NCI-H774 (cell line): Measurements from ENCODE around the gene ATPAF1.
"Not testable (repeated sequence)": the region's sequence is repeated elsewhere in the genome, so short reads cannot be mapped to it uniquely, and the experiment has no call there.

Experiments
- DNase-seq: peaks from one replicate; lab custom pipeline; 2025; lab: John Stamatoyannopoulos, UW

Gene ATPAF1

DNA sequence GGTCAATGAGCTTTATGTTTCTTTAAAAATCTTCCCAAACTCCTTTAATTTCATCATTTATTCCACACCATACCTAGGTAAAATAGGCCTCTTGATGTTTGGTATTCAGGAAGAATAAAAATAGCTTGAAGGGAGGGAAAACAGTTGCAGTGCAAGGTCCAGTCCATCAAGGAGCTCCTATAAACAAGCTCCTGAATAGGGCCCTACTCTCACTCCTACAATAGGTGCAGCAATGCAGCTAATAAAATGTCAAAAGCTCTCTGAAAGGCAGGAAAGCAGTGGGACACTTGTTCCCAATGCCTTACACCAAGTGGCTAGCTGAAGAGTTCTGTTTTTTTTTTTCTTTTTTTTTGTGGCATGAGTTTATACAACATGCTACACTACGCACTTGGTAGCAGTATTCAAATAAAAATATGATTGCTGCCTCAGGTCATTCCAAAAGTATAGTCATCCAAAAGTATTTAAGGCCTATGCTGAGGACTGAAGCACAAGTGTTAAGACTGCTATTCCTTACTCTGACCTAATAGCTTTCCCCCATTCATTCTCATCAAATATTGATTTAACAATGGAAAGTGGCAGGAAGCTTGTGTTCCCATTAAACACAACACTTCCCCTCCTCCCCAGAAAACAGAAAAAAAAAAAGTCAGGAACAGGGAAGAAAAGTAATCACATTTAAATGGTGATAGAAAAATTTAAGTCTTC lies 13.3 kb upstream of the ATPAF1 start:
- DNase-seq: peak; percentile 44

GRCh38 chr1:46679789-46680573 lies 11.8 kb upstream of the ATPAF1 start:
- no peak for DNase-seq

- no peak for DNase-seq
Observed at GRCh38 chr1:46677339-46677738, 9.2 kb upstream of the ATPAF1 start.

DNA sequence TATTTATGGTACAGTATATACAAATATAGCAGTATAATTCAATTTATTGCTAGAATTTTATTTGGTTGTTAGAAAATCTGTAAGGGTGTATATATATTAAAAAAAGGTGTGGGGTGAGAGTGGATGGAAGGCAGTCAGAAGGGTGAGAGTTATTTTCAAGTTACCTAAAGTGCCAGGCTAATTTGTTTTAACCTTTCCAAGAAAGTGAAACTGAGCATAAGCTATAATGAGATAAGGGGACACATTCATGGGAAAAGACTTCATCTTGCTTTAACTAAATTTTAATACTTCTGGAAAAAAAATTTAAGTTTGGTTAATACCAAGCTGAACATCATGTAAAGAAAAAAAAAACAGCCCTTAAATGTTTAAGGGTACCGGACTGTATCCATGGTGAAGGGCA lies 8.4 kb upstream of the ATPAF1 start:
- no peak for DNase-seq

- no peak for DNase-seq
Observed at GRCh38 chr1:46675549-46676314, 7.6 kb upstream of the ATPAF1 start.

- no peak for DNase-seq
Observed at GRCh38 chr1:46673749-46674182, 5.6 kb upstream of the ATPAF1 start.

DNA sequence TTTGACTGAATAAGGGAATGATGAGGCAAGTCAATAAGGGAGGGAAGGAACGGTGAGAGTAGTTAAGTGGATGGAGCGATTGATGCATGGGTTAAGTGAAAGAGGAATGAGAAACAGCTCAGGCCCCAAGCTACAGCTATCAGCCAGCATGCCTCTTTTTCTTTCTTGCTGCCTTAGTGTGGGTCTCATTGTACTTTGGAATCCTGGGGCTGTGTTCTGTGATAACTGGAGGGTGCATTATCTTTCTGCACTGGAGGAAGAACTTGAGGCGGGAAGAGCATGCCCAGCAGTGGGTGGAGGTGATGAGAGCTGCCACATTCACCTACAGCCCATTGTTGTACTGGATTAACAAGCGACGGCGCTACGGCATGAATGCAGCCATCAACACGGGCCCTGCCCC lies 4.5 kb upstream of the ATPAF1 start:
- DNase-seq: no peak

- DNase-seq: no peak
Observed at GRCh38 chr1:46671554-46671953, 3.4 kb upstream of the ATPAF1 start, which contains the start of gene TEX38. TSS of gene TEX38 (plus strand) at chr1:46671854. CDS start at chr1:46671935, 81 bp downstream.

DNA sequence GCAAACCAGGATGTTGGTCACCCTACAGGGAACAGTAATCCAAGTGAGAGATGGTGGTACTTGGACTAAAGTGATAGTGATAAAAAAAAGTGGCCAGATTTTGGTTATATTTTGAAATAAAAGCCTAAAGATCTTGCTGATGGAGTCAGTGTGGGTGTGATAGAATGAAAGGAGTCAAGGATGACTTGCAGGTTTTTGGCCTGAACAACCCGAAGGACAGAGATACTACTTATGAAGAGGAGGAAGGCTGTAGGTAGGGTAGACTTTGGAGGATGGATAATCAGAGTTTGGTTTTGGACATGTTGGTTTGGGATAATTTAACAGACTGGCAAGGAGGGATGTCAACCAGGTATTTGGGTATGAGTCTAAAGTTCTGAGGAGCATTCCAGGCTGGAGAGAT lies 2.0 kb upstream of the ATPAF1 start:
- no peak for DNase-seq

- no peak for DNase-seq
Observed at GRCh38 chr1:46665983-46666382, 2.2 kb downstream of the ATPAF1 start.

DNA sequence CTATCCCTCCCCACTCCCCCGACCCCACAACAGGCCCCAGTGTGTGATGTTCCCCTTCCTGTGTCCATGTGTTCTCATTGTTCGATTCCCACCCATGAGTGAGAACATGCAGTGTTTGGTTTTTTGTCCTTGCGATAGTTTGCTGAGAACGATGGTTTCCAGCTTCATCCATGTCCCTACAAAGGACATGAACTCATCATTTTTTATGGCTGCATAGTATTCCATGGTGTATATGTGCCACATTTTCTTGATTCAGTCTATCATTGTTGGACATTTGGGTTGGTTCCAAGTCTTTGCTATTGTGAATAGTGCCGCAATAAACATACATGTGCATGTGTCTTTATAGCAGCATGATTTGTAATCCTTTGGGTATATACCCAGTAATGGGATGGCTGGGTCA lies 5.2 kb downstream of the ATPAF1 start:
- not testable (repeated sequence) for DNase-seq

- DNase-seq: not testable (repeated sequence)
Observed at GRCh38 chr1:46660116-46660515, 8.0 kb downstream of the ATPAF1 start.

DNA sequence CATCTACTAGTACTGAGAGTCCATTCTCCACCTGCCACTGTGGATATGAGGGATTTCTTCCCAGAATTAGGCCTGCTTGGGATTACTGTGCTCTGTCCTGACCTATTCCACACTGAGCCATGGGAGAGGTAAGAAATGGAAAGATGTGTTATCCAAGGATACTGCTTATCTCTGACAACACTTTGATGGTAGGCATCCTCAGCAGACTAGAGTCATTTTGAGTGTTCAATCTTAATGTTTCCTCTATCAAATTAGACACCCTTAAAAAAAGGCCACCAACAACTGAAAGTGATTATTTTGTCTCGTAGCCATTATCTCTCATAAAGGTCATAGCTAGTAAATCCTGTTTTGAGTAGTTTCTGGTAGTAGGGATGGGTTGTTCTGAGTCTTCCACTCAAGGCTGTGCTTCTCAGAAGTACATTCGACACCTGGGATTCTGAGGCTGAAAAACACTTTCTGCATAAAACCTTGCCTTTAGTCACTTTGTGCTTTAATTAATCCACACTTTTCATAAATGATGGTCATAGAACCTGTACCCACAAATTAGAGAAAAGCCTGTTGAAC lies 8.8 kb downstream of the ATPAF1 start:
- DNase-seq: no peak

DNA sequence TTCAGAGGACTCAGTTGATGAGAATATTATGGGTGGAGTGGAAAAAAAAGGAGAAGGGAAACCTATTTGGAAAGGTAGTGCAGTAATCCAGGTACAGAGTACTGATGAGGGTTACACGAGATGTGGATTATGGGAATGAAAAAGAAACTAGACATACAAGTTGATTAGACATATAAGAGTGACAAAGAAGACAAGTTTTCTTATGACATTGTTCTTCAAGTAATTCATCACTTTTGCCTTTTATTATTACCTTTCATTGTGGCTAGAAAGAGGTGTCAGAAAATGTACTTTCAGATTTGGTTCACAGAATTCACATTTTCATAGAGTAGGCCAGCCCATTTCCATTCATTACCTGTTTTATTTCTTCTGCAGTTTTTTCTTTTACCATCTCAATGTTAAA lies 10.4 kb downstream of the ATPAF1 start:
- no peak for DNase-seq

DNA sequence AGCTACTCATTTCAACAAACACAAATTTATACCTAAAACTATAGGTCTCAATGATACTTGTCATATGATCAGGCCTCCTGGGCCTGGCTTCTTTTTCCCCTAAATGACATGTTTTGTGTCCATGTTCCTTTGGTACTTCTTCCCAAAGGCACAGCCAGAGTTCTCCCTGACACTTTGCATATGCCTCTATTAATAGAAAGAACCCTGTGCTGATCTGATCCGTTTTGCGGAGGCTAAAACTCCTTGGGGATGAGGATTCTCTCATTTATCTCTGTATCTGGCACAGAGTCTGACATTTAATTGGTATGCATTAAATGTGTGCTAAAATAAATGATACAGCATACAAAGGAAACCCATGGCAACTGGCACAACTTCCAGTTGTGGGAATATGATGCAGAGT lies 11.5 kb downstream of the ATPAF1 start:
- DNase-seq: no peak

- no peak for DNase-seq
Observed at GRCh38 chr1:46655848-46656247, 12.3 kb downstream of the ATPAF1 start.

DNA sequence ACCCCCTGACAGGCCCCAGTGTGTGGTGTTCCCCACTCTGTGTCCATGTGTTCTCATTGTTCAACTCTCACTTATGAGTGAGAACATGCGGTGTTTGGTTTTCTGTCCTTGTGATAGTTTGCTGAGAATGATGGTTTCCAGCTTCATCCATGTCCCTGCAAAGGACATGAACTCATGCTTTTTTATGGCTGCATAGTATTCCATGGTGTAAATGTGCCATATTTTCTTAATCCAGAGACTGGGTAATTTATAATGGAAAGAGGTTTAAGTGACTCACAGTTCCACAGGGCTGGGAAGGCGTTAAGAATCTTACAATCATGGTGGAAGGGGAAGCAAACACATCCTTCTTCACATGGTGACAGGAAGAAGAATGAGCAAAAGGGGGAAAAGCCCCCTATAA lies 13.5 kb downstream of the ATPAF1 start:
- DNase-seq: not testable (repeated sequence)

DNA sequence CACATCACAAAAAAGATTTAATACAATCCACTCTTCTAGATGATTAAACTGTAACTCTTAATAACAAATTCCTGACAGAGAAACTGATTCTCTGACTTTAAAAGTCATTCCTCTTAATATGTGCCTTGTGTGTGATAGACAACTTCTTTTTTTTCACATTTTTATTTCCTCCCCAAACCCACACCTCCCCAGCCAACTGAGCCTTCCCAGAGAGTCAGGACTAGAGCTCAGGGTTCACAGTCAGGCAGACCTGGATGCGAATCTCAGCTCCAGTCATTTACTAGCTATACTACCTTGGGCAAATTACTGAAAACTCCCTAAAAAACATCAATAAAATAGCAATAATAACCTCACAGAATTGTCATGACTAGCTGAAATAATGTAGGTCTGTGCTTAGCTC lies 14.2 kb downstream of the ATPAF1 start:
- DNase-seq: no peak

DNA sequence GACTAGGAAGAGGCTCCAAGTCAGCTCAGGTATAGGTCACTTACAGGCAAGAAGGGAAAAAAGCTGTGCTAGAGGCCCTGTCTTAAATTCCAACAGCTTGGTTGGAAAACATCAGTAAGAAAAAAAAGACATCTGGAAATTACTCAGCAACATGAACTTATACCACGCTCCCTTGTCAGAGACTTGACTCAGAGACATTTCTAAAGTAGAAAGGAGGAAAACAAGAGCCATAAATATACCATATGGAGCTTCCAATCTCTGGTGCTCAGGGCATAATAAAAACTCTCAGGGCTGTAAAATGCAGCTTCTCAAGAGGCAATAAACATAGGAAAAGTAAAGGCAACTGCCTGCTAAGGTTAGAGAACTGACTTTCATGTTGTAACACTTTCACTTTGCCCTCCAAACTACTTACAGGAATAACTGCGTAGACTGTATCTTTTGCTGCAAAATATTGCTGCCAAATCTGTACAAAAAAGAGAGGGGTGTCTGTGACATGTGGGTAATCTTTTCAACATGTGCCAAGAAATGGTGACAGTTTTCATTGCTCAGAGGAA lies 14.7 kb downstream of the ATPAF1 start:
- no peak for DNase-seq

DNA sequence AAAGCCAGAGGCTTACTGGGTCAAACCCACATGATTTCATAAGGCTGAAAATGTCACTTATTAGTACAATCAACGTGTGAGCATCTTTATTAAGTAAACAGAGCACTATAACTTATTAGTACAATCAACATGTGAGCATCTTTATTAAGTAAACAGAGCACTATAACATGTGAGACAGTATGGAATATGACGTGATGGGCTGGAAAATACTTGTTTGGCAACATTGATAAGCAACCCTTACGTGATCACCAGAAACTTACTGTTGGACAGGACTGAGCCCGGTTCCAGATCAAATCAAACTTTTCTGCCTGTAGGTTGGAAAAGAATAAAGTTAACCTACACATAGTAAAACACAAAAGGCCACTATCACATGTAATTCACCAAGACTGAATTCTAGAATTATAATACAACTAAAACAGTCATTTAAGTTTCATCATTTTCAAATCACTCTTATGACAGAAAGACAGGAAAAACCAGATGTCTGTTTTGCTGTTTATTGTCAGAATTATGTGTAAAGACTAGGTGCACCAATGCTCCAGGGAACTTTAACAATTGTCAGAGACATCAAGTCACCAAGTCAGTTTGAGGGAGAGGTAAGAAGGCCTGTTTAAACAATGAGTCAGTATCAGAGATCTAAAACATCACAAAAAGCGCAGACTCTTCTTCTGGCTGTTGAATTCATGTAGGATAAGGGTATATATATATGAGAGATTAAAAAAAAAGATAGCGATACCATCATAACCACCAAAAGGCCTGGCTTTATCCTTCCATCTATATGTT lies 15.7 kb downstream of the ATPAF1 start:
- no peak for DNase-seq

DNA sequence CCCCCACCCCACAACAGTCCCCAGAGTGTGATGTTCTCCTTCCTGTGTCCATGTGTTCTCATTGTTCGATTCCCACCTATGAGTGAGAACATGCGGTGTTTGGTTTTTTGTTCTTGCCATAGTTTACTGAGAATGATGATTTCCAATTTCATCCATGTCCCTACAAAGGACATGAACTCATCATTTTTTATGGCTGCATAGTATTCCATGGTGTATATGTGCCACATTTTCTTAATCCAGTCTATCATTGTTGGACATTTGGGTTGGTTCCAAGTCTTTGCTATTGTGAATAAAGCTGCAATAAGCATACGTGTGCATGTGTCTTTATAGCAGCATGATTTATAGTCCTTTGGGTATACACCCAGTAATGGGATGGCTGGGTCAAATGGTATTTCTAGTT lies 17.0 kb downstream of the ATPAF1 start:
- DNase-seq: not testable (repeated sequence)
